ENCODE results near the gene KRT6B.

The KRT6B gene

GRCh38 chr12:52444647-52445595 lies 7.0 kb downstream of the KRT6B start:
- TF ChIP-seq ZNF600 (tag by site-specific recombination; IDR thresholded peaks at IDR 0.05) = no peak
- TF ChIP-seq HOXA7 (CRISPR knock-in tag; IDR thresholded peaks at IDR 0.05; ENCODE audit: borderline replicate concordance) = no peak
- no peak for TF ChIP-seq ZNF530 (tag by site-specific recombination; IDR thresholded peaks at IDR 0.05; ENCODE audit: low read depth)
- TF ChIP-seq OSR2 (tag by site-specific recombination; IDR thresholded peaks at IDR 0.05) = no peak
- no peak for TF ChIP-seq ZSCAN18 (tag by site-specific recombination; IDR thresholded peaks at IDR 0.05)
- TF ChIP-seq, protein P1, sequence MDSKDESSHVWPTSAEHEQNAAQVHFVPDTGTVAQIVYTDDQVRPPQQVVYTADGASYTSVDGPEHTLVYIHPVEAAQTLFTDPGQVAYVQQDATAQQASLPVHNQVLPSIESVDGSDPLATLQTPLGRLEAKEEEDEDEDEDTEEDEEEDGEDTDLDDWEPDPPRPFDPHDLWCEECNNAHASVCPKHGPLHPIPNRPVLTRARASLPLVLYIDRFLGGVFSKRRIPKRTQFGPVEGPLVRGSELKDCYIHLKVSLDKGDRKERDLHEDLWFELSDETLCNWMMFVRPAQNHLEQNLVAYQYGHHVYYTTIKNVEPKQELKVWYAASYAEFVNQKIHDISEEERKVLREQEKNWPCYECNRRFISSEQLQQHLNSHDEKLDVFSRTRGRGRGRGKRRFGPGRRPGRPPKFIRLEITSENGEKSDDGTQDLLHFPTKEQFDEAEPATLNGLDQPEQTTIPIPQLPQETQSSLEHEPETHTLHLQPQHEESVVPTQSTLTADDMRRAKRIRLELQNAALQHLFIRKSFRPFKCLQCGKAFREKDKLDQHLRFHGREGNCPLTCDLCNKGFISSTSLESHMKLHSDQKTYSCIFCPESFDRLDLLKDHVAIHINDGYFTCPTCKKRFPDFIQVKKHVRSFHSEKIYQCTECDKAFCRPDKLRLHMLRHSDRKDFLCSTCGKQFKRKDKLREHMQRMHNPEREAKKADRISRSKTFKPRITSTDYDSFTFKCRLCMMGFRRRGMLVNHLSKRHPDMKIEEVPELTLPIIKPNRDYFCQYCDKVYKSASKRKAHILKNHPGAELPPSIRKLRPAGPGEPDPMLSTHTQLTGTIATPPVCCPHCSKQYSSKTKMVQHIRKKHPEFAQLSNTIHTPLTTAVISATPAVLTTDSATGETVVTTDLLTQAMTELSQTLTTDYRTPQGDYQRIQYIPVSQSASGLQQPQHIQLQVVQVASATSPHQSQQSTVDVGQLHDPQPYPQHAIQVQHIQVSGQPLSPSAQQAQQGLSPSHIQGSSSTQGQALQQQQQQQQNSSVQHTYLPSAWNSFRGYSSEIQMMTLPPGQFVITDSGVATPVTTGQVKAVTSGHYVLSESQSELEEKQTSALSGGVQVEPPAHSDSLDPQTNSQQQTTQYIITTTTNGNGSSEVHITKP (tag by site-specific recombination; IDR thresholded peaks at IDR 0.05) = no peak
- TF ChIP-seq ZNF16 (tag by site-specific recombination; IDR thresholded peaks at IDR 0.05; ENCODE audit: low read depth) = no peak
- no peak for TF ChIP-seq ZNF768 (tag by site-specific recombination; IDR thresholded peaks at IDR 0.05)
- TF ChIP-seq KLF16 (tag by site-specific recombination; IDR thresholded peaks at IDR 0.05) = no peak
- TF ChIP-seq EGR2 (tag by site-specific recombination; IDR thresholded peaks at IDR 0.05; ENCODE audit: low read depth) = no peak
- TF ChIP-seq, protein P2, sequence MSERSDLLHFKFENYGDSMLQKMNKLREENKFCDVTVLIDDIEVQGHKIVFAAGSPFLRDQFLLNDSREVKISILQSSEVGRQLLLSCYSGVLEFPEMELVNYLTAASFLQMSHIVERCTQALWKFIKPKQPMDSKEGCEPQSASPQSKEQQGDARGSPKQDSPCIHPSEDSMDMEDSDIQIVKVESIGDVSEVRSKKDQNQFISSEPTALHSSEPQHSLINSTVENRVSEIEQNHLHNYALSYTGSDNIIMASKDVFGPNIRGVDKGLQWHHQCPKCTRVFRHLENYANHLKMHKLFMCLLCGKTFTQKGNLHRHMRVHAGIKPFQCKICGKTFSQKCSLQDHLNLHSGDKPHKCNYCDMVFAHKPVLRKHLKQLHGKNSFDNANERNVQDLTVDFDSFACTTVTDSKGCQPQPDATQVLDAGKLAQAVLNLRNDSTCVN (tag by site-specific recombination; optimal IDR thresholded peaks at IDR 0.05) = no peak
- no peak for TF ChIP-seq ZNF19 (tag by site-specific recombination; IDR thresholded peaks at IDR 0.05; ENCODE audit: low read depth)
- TF ChIP-seq, protein P3, sequence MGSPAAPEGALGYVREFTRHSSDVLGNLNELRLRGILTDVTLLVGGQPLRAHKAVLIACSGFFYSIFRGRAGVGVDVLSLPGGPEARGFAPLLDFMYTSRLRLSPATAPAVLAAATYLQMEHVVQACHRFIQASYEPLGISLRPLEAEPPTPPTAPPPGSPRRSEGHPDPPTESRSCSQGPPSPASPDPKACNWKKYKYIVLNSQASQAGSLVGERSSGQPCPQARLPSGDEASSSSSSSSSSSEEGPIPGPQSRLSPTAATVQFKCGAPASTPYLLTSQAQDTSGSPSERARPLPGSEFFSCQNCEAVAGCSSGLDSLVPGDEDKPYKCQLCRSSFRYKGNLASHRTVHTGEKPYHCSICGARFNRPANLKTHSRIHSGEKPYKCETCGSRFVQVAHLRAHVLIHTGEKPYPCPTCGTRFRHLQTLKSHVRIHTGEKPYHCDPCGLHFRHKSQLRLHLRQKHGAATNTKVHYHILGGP (tag by site-specific recombination; IDR thresholded peaks at IDR 0.05) = no peak
- TF ChIP-seq, protein P4, sequence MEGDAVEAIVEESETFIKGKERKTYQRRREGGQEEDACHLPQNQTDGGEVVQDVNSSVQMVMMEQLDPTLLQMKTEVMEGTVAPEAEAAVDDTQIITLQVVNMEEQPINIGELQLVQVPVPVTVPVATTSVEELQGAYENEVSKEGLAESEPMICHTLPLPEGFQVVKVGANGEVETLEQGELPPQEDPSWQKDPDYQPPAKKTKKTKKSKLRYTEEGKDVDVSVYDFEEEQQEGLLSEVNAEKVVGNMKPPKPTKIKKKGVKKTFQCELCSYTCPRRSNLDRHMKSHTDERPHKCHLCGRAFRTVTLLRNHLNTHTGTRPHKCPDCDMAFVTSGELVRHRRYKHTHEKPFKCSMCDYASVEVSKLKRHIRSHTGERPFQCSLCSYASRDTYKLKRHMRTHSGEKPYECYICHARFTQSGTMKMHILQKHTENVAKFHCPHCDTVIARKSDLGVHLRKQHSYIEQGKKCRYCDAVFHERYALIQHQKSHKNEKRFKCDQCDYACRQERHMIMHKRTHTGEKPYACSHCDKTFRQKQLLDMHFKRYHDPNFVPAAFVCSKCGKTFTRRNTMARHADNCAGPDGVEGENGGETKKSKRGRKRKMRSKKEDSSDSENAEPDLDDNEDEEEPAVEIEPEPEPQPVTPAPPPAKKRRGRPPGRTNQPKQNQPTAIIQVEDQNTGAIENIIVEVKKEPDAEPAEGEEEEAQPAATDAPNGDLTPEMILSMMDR (tag by site-specific recombination; IDR thresholded peaks at IDR 0.05) = no peak
- no peak for TF ChIP-seq ZNF184 (tag by site-specific recombination; IDR thresholded peaks at IDR 0.05)
- no peak for TF ChIP-seq ZSCAN23 (tag by site-specific recombination; IDR thresholded peaks at IDR 0.05)
- no peak for TF ChIP-seq ZNF221 (tag by site-specific recombination; IDR thresholded peaks at IDR 0.05; ENCODE audit: borderline replicate concordance)
- no peak for TF ChIP-seq ZBTB11 (tag by site-specific recombination; conservative IDR thresholded peaks at IDR 0.05; ENCODE audit: low read depth)
- TF ChIP-seq ZNF2 (tag by site-specific recombination; IDR thresholded peaks at IDR 0.05) = no peak
- TF ChIP-seq ZNF560 (tag by site-specific recombination; IDR thresholded peaks at IDR 0.05; ENCODE audit: borderline replicate concordance) = no peak
- no peak overlapping the region for H3K4me3 ChIP-seq (ENCODE audit: low read depth, low read length)
- ChIA-PET CTCF (interaction anchor here (0.5 to 1.0 kb wide), 3 partner anchors 433 to 440 kb away, joined by 3 to 4 read pairs (median 3); no protein-coding TSS in a partner anchor), POLR2A (no interaction called here)
- H3K4me1 ChIP-seq (ENCODE audit: control insufficient read depth, insufficient read depth, low read length) = no peaks in the 10 kb centered on the region
- H3K36me3 ChIP-seq (ENCODE audit: control insufficient read depth in 2 of 2, insufficient read depth in 1 of 2, low read length in 2 of 2) = no peaks in the 10 kb centered on the region
- no peak overlapping the region for H3K27ac ChIP-seq (ENCODE audit: extremely low read depth, low read depth, low read length)
- no peaks in the 10 kb centered on the region for H3K9me3 ChIP-seq (ENCODE audit: control insufficient read depth, insufficient read depth, low read depth, low read length)

Data from HEK293 (cell line).